HCT116 (cell line): ENCODE measurements around the gene SNUPN. TPM values are rescaled to one million over a fixed set of nuclear protein-coding genes. Genes with fewer than 3 reads are reported as not detected.
"Not testable (repeated sequence)": the region's sequence is repeated elsewhere in the genome, so short reads cannot be mapped to it uniquely, and the experiment has no call there.

Experiments
- ATAC-seq: fragments of 200-7000 bp; cut with Tn5 transposase; 2 replicates; pipeline ENCODE4 v1.9.1; 2020; ENCODE audit warnings: mild to moderate bottlenecking, moderate library complexity
- BruUV-seq: library from RNA; stranded (reverse); fragments of 400-500 nt; replicated peaks from 2 replicates; lab custom pipeline; 2021; lab: Mats Ljungman, UMichigan
- CTCF ChIA-PET: fragments of 300-600 bp; sonication (Branson Sonifier 250); formaldehyde crosslinking; loops from one replicate; lab custom pipeline; 2021; ENCODE audit warnings: antibody characterized with exemption; lab: Charles Lee
- POLR2A ChIA-PET: fragments of 300-600, 350-600 bp; sonication (Branson Sonifier 250); formaldehyde crosslinking; loops from one replicate; lab custom pipeline; 2021; ENCODE audit warnings: antibody characterized with exemption; lab: Charles Lee
- RAD21 ChIA-PET, 2 experiments: fragments of 300-600 bp; sonication (Branson Sonifier 250); formaldehyde crosslinking; loops; one replicate each; lab custom pipeline; 2023; ENCODE audit warnings: low total read pairs in 2 of 2; ENCODE audit not compliant: uncharacterized antibody in 2 of 2, unreplicated experiment in 2 of 2, low non-redundant PET in 1 of 2; lab: Charles Lee
- DNase-seq: peaks from one replicate; pipeline ENCODE4 v3.0.0-alpha.2; 2010; ENCODE audit warnings: low read depth, low spot score
- H2AFZ ChIP-seq: fragments of 200-600 bp; shearing (Covaris generic), sonication (generic); 2 replicates; pipeline ENCODE4 v1.6.1; 2017; ENCODE audit warnings: low read depth, mixed run types, mixed read lengths, antibody characterized with exemption, low read length; ENCODE audit not compliant: poor library complexity, severe bottlenecking
- H3K27ac ChIP-seq: 2 replicates; pipeline ENCODE4 v1.5.1; 2012; ENCODE audit warnings: low read depth, low read length
- H3K27me3 ChIP-seq: fragments of 200-600 bp; sonication (generic); 2 replicates; pipeline ENCODE4 v1.6.1; 2016; ENCODE audit warnings: mixed run types, low read length, mixed read lengths; ENCODE audit not compliant: insufficient read depth
- H3K36me3 ChIP-seq, 2 experiments: fragments of 200-500 bp in 1 of 2; fragments of 200-600 bp in 1 of 2; sonication (Bioruptor generic) in 1 of 2; sonication (generic) in 1 of 2; 2 replicates each; pipeline versions ENCODE4 v1.5.1 to v1.6.1; 2014 to 2016; ENCODE audit warnings: low read length in 2 of 2, inconsistent platforms in 1 of 2, mixed read lengths in 1 of 2, mixed run types in 1 of 2; ENCODE audit not compliant: insufficient read depth in 2 of 2, control insufficient read depth in 1 of 2
- H3K4me1 ChIP-seq, 2 experiments: fragments of 200-600 bp in 1 of 2; sonication (generic) in 1 of 2; 2 replicates each; pipeline versions ENCODE4 v1.5.1 to v1.6.1; 2012 to 2017; ENCODE audit warnings: low read length in 2 of 2, inconsistent platforms in 1 of 2, mild to moderate bottlenecking in 1 of 2, mixed read lengths in 1 of 2, mixed run types in 1 of 2, moderate library complexity in 1 of 2; ENCODE audit not compliant: insufficient read depth in 2 of 2, control insufficient read depth in 1 of 2
- H3K4me2 ChIP-seq: fragments of 200-600 bp; sonication (generic); 2 replicates; pipeline ENCODE4 v1.6.1; 2017; ENCODE audit warnings: mixed run types, low read length, mixed read lengths
- H3K4me3 ChIP-seq, 2 experiments: fragments of 200-600 bp in 1 of 2; sonication (generic) in 1 of 2; replicated peaks in 1 of 2; 2 replicates each; pipeline ENCODE4 v1.5.1; 2011 to 2016; ENCODE audit warnings: low read length in 2 of 2, control low read depth in 1 of 2, low read depth in 1 of 2, mild to moderate bottlenecking in 1 of 2, mixed read lengths in 1 of 2, mixed run types in 1 of 2
- H3K79me2 ChIP-seq: fragments of 200-600 bp; sonication (generic); 2 replicates; pipeline ENCODE4 v1.6.1; 2017; ENCODE audit warnings: mild to moderate bottlenecking, mixed run types, low read length, moderate library complexity, mixed read lengths; ENCODE audit not compliant: insufficient read depth
- H3K9ac ChIP-seq: fragments of 200-600 bp; sonication (generic); 2 replicates; pipeline ENCODE4 v1.6.1; 2016; ENCODE audit warnings: low read length, mixed read lengths
- H3K9me2 ChIP-seq: fragments of 200-600 bp; sonication (generic), shearing (Covaris generic); 2 replicates; pipeline ENCODE4 v1.6.1; 2017; ENCODE audit warnings: mixed run types, mild to moderate bottlenecking, moderate library complexity; ENCODE audit not compliant: insufficient read depth
- H3K9me3 ChIP-seq, 2 experiments: fragments of 200-500 bp in 1 of 2; fragments of 200-600 bp in 1 of 2; sonication (Bioruptor generic) in 1 of 2; sonication (generic) in 1 of 2; 2 replicates each; pipeline ENCODE4 v1.6.1; 2014 to 2017; ENCODE audit warnings: low read length in 2 of 2, mixed read lengths in 2 of 2, inconsistent platforms in 1 of 2, low read depth in 1 of 2, mild to moderate bottlenecking in 1 of 2, mixed run types in 1 of 2, moderate library complexity in 1 of 2; ENCODE audit not compliant: control insufficient read depth in 1 of 2, insufficient read depth in 1 of 2
- H4K20me1 ChIP-seq: fragments of 200-600 bp; sonication (generic), shearing (Covaris generic); 2 replicates; pipeline ENCODE4 v1.6.1; 2017; ENCODE audit warnings: mixed run types, mild to moderate bottlenecking, moderate library complexity; ENCODE audit not compliant: insufficient read depth
- ELF1 ChIP-seq: IDR thresholded peaks from 2 replicates; pipeline ENCODE4 v1.6.1; 2012; ENCODE audit warnings: low read depth, borderline replicate concordance
- EZH2 ChIP-seq: fragments of 200-600 bp; sonication (generic); IDR thresholded peaks from 2 replicates; pipeline ENCODE4 v1.6.1; 2017; ENCODE audit warnings: antibody characterized with exemption, mixed run types
- EZH2phosphoT487 ChIP-seq: fragments of 200-600 bp; IDR thresholded peaks from 2 replicates; pipeline ENCODE4 v1.6.1; 2018; ENCODE audit warnings: antibody characterized with exemption, borderline replicate concordance
- FOSL1 ChIP-seq: IDR thresholded peaks from 2 replicates; pipeline ENCODE4 v1.6.1; 2012; ENCODE audit warnings: low read depth
- JUND ChIP-seq: IDR thresholded peaks from 2 replicates; pipeline ENCODE4 v1.6.1; 2012
- POLR2A ChIP-seq: IDR thresholded peaks from 2 replicates; pipeline ENCODE4 v1.7.0; 2011; ENCODE audit warnings: borderline replicate concordance; ENCODE audit not compliant: insufficient read depth, insufficient read length; ENCODE audit errors: extremely low read depth
- POLR2AphosphoS5 ChIP-seq: IDR thresholded peaks from 2 replicates; pipeline ENCODE4 v1.6.1; 2011; ENCODE audit warnings: mild to moderate bottlenecking, low read depth, low read length, moderate library complexity
- REST ChIP-seq: IDR thresholded peaks from 2 replicates; pipeline ENCODE4 v1.6.1; 2012; ENCODE audit warnings: low read depth
- SIN3A ChIP-seq: IDR thresholded peaks from 2 replicates; pipeline ENCODE4 v1.6.1; 2012; ENCODE audit warnings: low read depth
- SP1 ChIP-seq: IDR thresholded peaks from 2 replicates; pipeline ENCODE4 v1.6.1; 2012; ENCODE audit warnings: low read depth
- TCF7L2 ChIP-seq: IDR thresholded peaks from 2 replicates; pipeline ENCODE4 v1.7.0; 2011; ENCODE audit warnings: borderline replicate concordance, inconsistent platforms; ENCODE audit not compliant: insufficient read depth, insufficient read length; ENCODE audit errors: extremely low read depth
- YY1 ChIP-seq: IDR thresholded peaks from 2 replicates; pipeline ENCODE4 v1.6.1; 2011; ENCODE audit warnings: low read length, low read depth, moderate library complexity, mild to moderate bottlenecking; ENCODE audit not compliant: insufficient replicate concordance; ENCODE audit errors: extremely low read depth
- ZFX ChIP-seq: fragments of 450-650 bp; IDR thresholded peaks from 2 replicates; pipeline ENCODE4 v1.6.1; 2017
- ZNF274 ChIP-seq: fragments of 200-500 bp; sonication (Bioruptor generic); IDR thresholded peaks from 2 replicates; pipeline ENCODE4 v1.6.1; 2014; ENCODE audit warnings: mild to moderate bottlenecking, low read depth, low read length, inconsistent platforms
- intact Hi-C: fragments of 100-400 bp; cut with micrococcal nuclease; formaldehyde crosslinking; loops from 2 replicates; pipeline ENCODE4 v1.10.0; 2022
- total RNA-seq: library from RNA; stranded (reverse); gene quantifications from one replicate; pipeline ENCODE4 v1.2.1, GENCODE V29; 2021; ENCODE audit not compliant: unreplicated experiment
- TF ChIP-seq, protein P1 (sequence below), 3 experiments: fragments of 200-600 bp in 1 of 3; sonication (generic) in 1 of 3; IDR thresholded peaks in 2 of 3; conservative IDR thresholded peaks in 1 of 3; 2 replicates each; pipeline ENCODE4 v1.5.1; 2012 to 2017; ENCODE audit warnings: low read depth in 2 of 3, low read length in 2 of 3, antibody characterized with exemption in 1 of 3, borderline replicate concordance in 1 of 3, control low read depth in 1 of 3, mild to moderate bottlenecking in 1 of 3, mixed read lengths in 1 of 3, mixed run types in 1 of 3, moderate library complexity in 1 of 3; ENCODE audit not compliant: insufficient read depth in 1 of 3

SNUPN gene
- total RNA-seq, 1 experiment from 2014 or later: 29.8 TPM

GRCh38 chr15:75633922-75634321, 8.4 kb upstream of the SNUPN start:
- H3K36me3 ChIP-seq, DNase-seq, H3K27me3 ChIP-seq, H3K9me2 ChIP-seq, RAD21 ChIA-PET, H3K9ac ChIP-seq, H3K4me3 ChIP-seq, BruUV-seq, intact Hi-C loops, H3K4me2 ChIP-seq, POLR2A ChIA-PET, H2AFZ ChIP-seq, ATAC-seq, CTCF ChIA-PET, H3K27ac ChIP-seq, H3K9me3 ChIP-seq: not testable (repeated sequence)
- Histone ChIP-seq H3K79me2 (peaks cover 26% of the 10 kb centered on the region), H4K20me1 (peaks cover 10% of the 10 kb centered on the region; the same call in 1 of the 2 replicates), H3K4me1 (peaks cover 6 to 30% of the 10 kb centered on the region in 2 experiments; a peak in 3 of 4 replicates)

DNA sequence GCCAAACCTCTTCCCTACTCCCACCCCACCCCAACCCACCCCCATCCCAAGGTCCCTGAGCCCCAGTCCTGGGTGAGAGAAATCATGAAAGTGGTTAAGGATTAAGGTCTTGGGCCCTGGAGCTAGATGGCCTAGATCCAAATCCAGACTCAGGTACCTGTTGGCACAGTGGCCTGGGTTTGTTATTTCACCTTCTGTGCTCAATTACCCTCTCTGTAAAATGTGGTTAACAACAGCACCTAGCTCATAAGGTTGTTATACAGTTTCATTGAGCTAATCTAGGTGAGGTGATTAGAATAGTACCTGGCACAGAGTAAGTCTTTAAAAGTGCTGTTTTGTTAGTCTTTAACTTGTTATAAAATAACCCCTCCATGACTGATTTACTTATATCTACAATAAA, 6.4 kb upstream of the SNUPN start:
- intact Hi-C loops: no loop called here
- POLR2A ChIA-PET: interaction anchor here (0.6 to 0.9 kb wide), 2 partner anchors 8 to 19 kb away, joined by 3 to 6 read pairs; partner anchors contain the start of gene IMP3
- no peak for TF ChIP-seq ELF1
- TF ChIP-seq SP1: no peak
- no peak for TF ChIP-seq REST
- TF ChIP-seq, protein P1, sequence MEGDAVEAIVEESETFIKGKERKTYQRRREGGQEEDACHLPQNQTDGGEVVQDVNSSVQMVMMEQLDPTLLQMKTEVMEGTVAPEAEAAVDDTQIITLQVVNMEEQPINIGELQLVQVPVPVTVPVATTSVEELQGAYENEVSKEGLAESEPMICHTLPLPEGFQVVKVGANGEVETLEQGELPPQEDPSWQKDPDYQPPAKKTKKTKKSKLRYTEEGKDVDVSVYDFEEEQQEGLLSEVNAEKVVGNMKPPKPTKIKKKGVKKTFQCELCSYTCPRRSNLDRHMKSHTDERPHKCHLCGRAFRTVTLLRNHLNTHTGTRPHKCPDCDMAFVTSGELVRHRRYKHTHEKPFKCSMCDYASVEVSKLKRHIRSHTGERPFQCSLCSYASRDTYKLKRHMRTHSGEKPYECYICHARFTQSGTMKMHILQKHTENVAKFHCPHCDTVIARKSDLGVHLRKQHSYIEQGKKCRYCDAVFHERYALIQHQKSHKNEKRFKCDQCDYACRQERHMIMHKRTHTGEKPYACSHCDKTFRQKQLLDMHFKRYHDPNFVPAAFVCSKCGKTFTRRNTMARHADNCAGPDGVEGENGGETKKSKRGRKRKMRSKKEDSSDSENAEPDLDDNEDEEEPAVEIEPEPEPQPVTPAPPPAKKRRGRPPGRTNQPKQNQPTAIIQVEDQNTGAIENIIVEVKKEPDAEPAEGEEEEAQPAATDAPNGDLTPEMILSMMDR (IDR thresholded peaks at IDR 0.05 in 2 of 3, conservative IDR thresholded peaks at IDR 0.05 in 1 of 3; ENCODE audit: borderline replicate concordance in 1 of 3, insufficient read depth in 1 of 3, low read depth in 2 of 3, low read length in 2 of 3): no peak
- no peak for TF ChIP-seq ZNF274
- TF ChIP-seq TCF7L2: no peak
- no peak for TF ChIP-seq YY1
- TF ChIP-seq JUND: no peak
- TF ChIP-seq ZFX: no peak
- no peak for TF ChIP-seq SIN3A
- no peak for TF ChIP-seq POLR2A
- no peak for TF ChIP-seq EZH2
- TF ChIP-seq FOSL1: no peak
- no peak for TF ChIP-seq EZH2phosphoT487
- TF ChIP-seq POLR2AphosphoS5: no peak

More for the DNA sequence above, 6.4 kb upstream of the SNUPN start:
- Histone ChIP-seq H3K4me2 (no peak overlapping the region), H3K36me3 (no peaks in the 10 kb centered on the region), H3K9me2 (no peaks in the 10 kb centered on the region), H3K4me1 (peaks cover 13 to 27% of the 10 kb centered on the region in 2 experiments), H3K4me3 (no peak overlapping the region), H3K27me3 (no peaks in the 10 kb centered on the region), H2AFZ (no peak overlapping the region), H3K9me3 (no peaks in the 10 kb centered on the region), H3K27ac (no peak overlapping the region), H3K9ac (no peak overlapping the region), H4K20me1 (no peaks in the 10 kb centered on the region), H3K79me2 (peaks cover 6% of the 10 kb centered on the region; the same call in 1 of the 2 replicates)
- ChIA-PET RAD21 (no interaction called here), CTCF (no interaction called here)
- no TSS peak for BruUV-seq
- DNase-seq: no peak
- ATAC-seq: no peak
